Osteocyte (in vitro differentiated cells): ENCODE measurements around the gene TBC1D1. TPM values are rescaled to one million over a fixed set of nuclear protein-coding genes. Genes with fewer than 3 reads are reported as not detected.

ENCODE experiments used
- DNase-seq: peaks from one replicate; pipeline ENCODE4 v3.0.0; 2021; ENCODE audit warnings: mixed read lengths; ENCODE audit not compliant: unreplicated experiment; ENCODE audit errors: extremely low spot score
- H3K27ac Mint-ChIP-seq: one replicate; pipeline ENCODE4 v1.8.0; 2021; ENCODE audit warnings: mild to moderate bottlenecking, mixed read lengths; ENCODE audit not compliant: unreplicated experiment
- H3K27me3 Mint-ChIP-seq: one replicate; pipeline ENCODE4 v1.8.0; 2021; ENCODE audit warnings: mixed read lengths; ENCODE audit not compliant: unreplicated experiment
- H3K36me3 Mint-ChIP-seq: one replicate; pipeline ENCODE4 v1.8.0; 2021; ENCODE audit warnings: mixed read lengths; ENCODE audit not compliant: unreplicated experiment
- H3K4me1 Mint-ChIP-seq: one replicate; pipeline ENCODE4 v1.8.0; 2021; ENCODE audit warnings: mixed read lengths; ENCODE audit not compliant: unreplicated experiment
- H3K4me3 Mint-ChIP-seq: one replicate; pipeline ENCODE4 v1.8.0; 2021; ENCODE audit warnings: mild to moderate bottlenecking, moderate library complexity, mixed read lengths; ENCODE audit not compliant: unreplicated experiment
- H3K9me3 Mint-ChIP-seq: one replicate; pipeline ENCODE4 v1.8.0; 2021; ENCODE audit warnings: mixed read lengths; ENCODE audit not compliant: unreplicated experiment
- total RNA-seq: library from RNA; stranded (reverse); gene quantifications from 2 replicates; pipeline ENCODE4 v1.2.1, GENCODE V29; 2021
- TF ChIP-seq, protein P1 (sequence below): fragments of 200-600 bp; sonication (generic); IDR thresholded peaks from 2 replicates; pipeline ENCODE4 v1.5.0; 2021; ENCODE audit warnings: antibody characterized with exemption, mild to moderate bottlenecking, moderate library complexity

TBC1D1 gene
- total RNA-seq, 1 donor from 2014 or later = 46.2 TPM

DNA sequence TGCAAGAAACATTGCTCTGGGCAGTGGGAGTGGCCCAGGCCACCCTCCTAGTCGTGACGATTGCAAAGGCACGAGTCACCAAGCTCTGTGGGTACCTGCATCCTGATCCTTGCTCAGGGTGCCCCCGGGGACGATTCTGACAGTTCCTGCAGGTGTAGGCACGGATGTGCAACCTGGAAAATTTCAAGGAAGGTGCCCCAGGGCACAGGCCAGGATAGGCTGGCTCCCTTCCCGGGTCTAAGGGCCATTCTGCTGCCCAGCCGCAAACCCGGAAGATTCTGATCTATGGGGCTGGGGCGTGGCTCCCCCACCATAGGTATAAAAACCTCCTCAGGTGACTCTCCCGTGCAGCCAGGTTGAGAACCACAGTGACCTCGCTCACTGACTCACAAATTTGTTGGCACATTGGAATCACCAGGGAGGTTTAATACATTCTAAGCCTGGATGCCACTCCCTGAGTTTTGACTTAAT lies 297.8 kb downstream of the TBC1D1 start:
- H3K27ac Mint-ChIP-seq = no peak overlapping the region
- H3K4me3 Mint-ChIP-seq = no peak overlapping the region
- peaks cover 32% of the 10 kb centered on the region for H3K4me1 Mint-ChIP-seq
- no peaks in the 10 kb centered on the region for H3K27me3 Mint-ChIP-seq
- H3K36me3 Mint-ChIP-seq = no peaks in the 10 kb centered on the region
- DNase-seq = no peak
- H3K9me3 Mint-ChIP-seq = no peaks in the 10 kb centered on the region
- TF ChIP-seq, protein P1, sequence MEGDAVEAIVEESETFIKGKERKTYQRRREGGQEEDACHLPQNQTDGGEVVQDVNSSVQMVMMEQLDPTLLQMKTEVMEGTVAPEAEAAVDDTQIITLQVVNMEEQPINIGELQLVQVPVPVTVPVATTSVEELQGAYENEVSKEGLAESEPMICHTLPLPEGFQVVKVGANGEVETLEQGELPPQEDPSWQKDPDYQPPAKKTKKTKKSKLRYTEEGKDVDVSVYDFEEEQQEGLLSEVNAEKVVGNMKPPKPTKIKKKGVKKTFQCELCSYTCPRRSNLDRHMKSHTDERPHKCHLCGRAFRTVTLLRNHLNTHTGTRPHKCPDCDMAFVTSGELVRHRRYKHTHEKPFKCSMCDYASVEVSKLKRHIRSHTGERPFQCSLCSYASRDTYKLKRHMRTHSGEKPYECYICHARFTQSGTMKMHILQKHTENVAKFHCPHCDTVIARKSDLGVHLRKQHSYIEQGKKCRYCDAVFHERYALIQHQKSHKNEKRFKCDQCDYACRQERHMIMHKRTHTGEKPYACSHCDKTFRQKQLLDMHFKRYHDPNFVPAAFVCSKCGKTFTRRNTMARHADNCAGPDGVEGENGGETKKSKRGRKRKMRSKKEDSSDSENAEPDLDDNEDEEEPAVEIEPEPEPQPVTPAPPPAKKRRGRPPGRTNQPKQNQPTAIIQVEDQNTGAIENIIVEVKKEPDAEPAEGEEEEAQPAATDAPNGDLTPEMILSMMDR = no peak

Other genes with a start within 250 kb of the TBC1D1 start
- gene RELL1, start 204.7 kb upstream of the TBC1D1 start, total RNA-seq = 15.6 and 17.4 TPM in 2 replicates
- gene PGM2, start 64.4 kb upstream of the TBC1D1 start, total RNA-seq = 19.8 and 25.8 TPM in 2 replicates
- gene PTTG2, start 69.3 kb downstream of the TBC1D1 start, total RNA-seq = not detected in 2 replicates